Spleen (tissue), 11 donors: ENCODE measurements around the gene C16orf54. TPM values are rescaled to one million over a fixed set of nuclear protein-coding genes. Genes with fewer than 3 reads are reported as not detected.
"Not testable (repeated sequence)": the region's sequence is repeated elsewhere in the genome, so short reads cannot be mapped to it uniquely, and the experiment has no call there.

ENCODE experiments used
- DNase-seq: peaks from one replicate; pipeline ENCODE4 v3.0.0-alpha.2; 2020
- H3K27ac ChIP-seq, 8 donors: fragments of 200-600 bp; sonication (generic) in 7 of 8; 1 replicate in 4 of 8; 2 replicates in 4 of 8; pipeline versions ENCODE4 v1.5.0 to v1.8.0; 2016 to 2021; ENCODE audit warnings: inconsistent platforms in 4 of 8, mild to moderate bottlenecking in 4 of 8, moderate library complexity in 1 of 8
- H3K27me3 ChIP-seq, 7 donors: fragments of 200-600 bp; sonication (generic) in 6 of 7; replicated peaks in 1 of 7; 1 replicate in 4 of 7; 2 replicates in 3 of 7; pipeline versions ENCODE4 v1.5.0 to v1.8.0; 2016 to 2021; ENCODE audit warnings: inconsistent platforms in 3 of 7, mild to moderate bottlenecking in 1 of 7
- H3K36me3 ChIP-seq, 6 donors: fragments of 200-600 bp; sonication (generic) in 5 of 6; 1 replicate in 4 of 6; 2 replicates in 2 of 6; pipeline versions ENCODE4 v1.5.0 to v1.8.0; 2016 to 2021; ENCODE audit warnings: inconsistent platforms in 2 of 6
- H3K4me1 ChIP-seq, 6 donors: fragments of 200-600 bp; sonication (generic) in 5 of 6; 1 replicate in 3 of 6; 2 replicates in 3 of 6; pipeline versions ENCODE4 v1.5.0 to v1.8.0; 2016 to 2021; ENCODE audit warnings: inconsistent platforms in 3 of 6
- H3K4me3 ChIP-seq, 8 donors: fragments of 200-600 bp; sonication (generic) in 7 of 8; 1 replicate in 4 of 8; 2 replicates in 4 of 8; pipeline versions ENCODE4 v1.5.0 to v1.8.0; 2016 to 2021; ENCODE audit warnings: inconsistent platforms in 4 of 8, mild to moderate bottlenecking in 4 of 8, moderate library complexity in 2 of 8
- H3K9me3 ChIP-seq, 8 donors: fragments of 200-600 bp; sonication (generic) in 7 of 8; 1 replicate in 4 of 8; 2 replicates in 4 of 8; pipeline versions ENCODE4 v1.5.0 to v1.8.0; 2016 to 2021; ENCODE audit warnings: inconsistent platforms in 4 of 8
- CTCF ChIP-seq, 11 experiments: fragments of 200-600 bp in 7 of 11; fragments of 450-650 bp in 4 of 11; sonication (generic) in 4 of 11; IDR thresholded peaks in 8 of 11; conservative IDR thresholded peaks in 3 of 11; 1 replicate in 7 of 11; 2 replicates in 4 of 11; pipeline versions ENCODE4 v1.4.0 to v1.8.0; 2016 to 2021; ENCODE audit warnings: antibody characterized with exemption in 11 of 11, inconsistent platforms in 4 of 11, mild to moderate bottlenecking in 1 of 11
- POLR2A ChIP-seq, 3 donors: fragments of 450-650 bp; IDR thresholded peaks; one replicate each; pipeline ENCODE4 v1.5.1; 2017; ENCODE audit warnings: antibody characterized with exemption in 3 of 3, mild to moderate bottlenecking in 1 of 3
- POLR2AphosphoS5 ChIP-seq, 3 donors: sonication (generic); formaldehyde crosslinking; IDR thresholded peaks; one replicate each; pipeline ENCODE4 v1.5.1; 2017; ENCODE audit warnings: antibody characterized with exemption in 3 of 3
- WGBS, 5 donors: extraction: QIAGEN DNeasy Blood & Tissue Kit in 3 of 5; methylation state at CpG; one replicate each; pipeline versions ENCODE4 v1.1.5 to v1.1.7; 2013 to 2018; 5-methylcytosine and 5-hydroxymethylcytosine counted together
- intact Hi-C: fragments of 100-400 bp; cut with DNase I; formaldehyde crosslinking; loops from one replicate; pipeline ENCODE4 v1.15.0; 2023; ENCODE audit warnings: low total_unique reads
- polyA plus RNA-seq, 3 donors: library from polyadenylated mRNA; stranded (reverse); fragments of 200-250 nt; gene quantifications; one replicate each; pipeline ENCODE4 v1.2.1, GENCODE V29; 2013
- total RNA-seq, 7 donors: library from RNA; depleted of rRNA in 3 of 7; stranded (reverse); fragments of >200 nt in 3 of 7; fragmentation: NEBNext Ultra II Directional in 4 of 7; extraction: Animal tissue kit (Norgen Biotek cat#: 25700) in 4 of 7; gene quantifications; one replicate each; pipeline versions ENCODE4 v1.1.0 to v1.2.1, GENCODE V29; 2016 to 2021
- donor health status: healthy with polysubstance abuse.
- donor health status: DM: no; HTN: no; CAD: no; lungs with moderate emphysema.
- donor health status: DM: no; HTN: no; CAD: no.
- donor health status: Bipolar disorder and iron deficiency.
- donor health status: healthy.
- donor health status: DM: no; HTN: no; CAD: no.
- donor health status: DM: yes; HTN: yes; CAD: no.

C16orf54 gene
- total and polyA plus RNA-seq, 10 donors = 15.6 to 46.0 (median 35.0) TPM

GRCh38 chr16:29747947-29748759 is 2.4 kb upstream of the C16orf54 start:
- intact Hi-C loops = no loop called here
- DNase-seq = peak; percentile 77
- Histone ChIP-seq H3K4me1 (peaks cover 22 to 65% (median 33%) of the 10 kb centered on the region in 6 donors), H3K27me3 (no peaks in the 10 kb centered on the region), H3K27ac (peak overlapping the region in 4 of 8 donors; percentile 20 to 96 (median 94)), H3K9me3 (no peaks in the 10 kb centered on the region), H3K36me3 (peaks cover 0 to 31% (median 2%) of the 10 kb centered on the region in 6 donors), H3K4me3 (no peak overlapping the region)
- TF ChIP-seq POLR2A (IDR thresholded peaks at IDR 0.05) = no peak
- no peak for TF ChIP-seq POLR2AphosphoS5 (IDR thresholded peaks at IDR 0.05)
- no peak for TF ChIP-seq CTCF (IDR thresholded peaks at IDR 0.05 in 8 of 11, conservative IDR thresholded peaks at IDR 0.05 in 3 of 11)
- 92 to 97% (median 95%) methylated on average over 13 to 30 of the region's 30 CpGs for WGBS, 5 donors

- DNase-seq = peak; percentile 76
- intact Hi-C loops, H3K9me3 ChIP-seq, H3K27me3 ChIP-seq: not testable (repeated sequence)
- H3K4me1 ChIP-seq = peaks cover 22 to 81% (median 49%) of the 10 kb centered on the region in 6 donors
- peak overlapping the region; percentile 78 to 96 (median 89) for H3K27ac ChIP-seq
- H3K4me3 ChIP-seq = peak overlapping the region in 6 of 8 donors; percentile 58 to 98 (median 84)
- H3K36me3 ChIP-seq = peaks cover 0 to 47% (median 14%) of the 10 kb centered on the region in 6 donors
- 18 to 42% (median 37%) methylated on average over 4 of the region's 4 CpGs for WGBS, 5 donors
Observed at GRCh38 chr16:29746518-29746917, 728 bp upstream of the C16orf54 start.

DNA sequence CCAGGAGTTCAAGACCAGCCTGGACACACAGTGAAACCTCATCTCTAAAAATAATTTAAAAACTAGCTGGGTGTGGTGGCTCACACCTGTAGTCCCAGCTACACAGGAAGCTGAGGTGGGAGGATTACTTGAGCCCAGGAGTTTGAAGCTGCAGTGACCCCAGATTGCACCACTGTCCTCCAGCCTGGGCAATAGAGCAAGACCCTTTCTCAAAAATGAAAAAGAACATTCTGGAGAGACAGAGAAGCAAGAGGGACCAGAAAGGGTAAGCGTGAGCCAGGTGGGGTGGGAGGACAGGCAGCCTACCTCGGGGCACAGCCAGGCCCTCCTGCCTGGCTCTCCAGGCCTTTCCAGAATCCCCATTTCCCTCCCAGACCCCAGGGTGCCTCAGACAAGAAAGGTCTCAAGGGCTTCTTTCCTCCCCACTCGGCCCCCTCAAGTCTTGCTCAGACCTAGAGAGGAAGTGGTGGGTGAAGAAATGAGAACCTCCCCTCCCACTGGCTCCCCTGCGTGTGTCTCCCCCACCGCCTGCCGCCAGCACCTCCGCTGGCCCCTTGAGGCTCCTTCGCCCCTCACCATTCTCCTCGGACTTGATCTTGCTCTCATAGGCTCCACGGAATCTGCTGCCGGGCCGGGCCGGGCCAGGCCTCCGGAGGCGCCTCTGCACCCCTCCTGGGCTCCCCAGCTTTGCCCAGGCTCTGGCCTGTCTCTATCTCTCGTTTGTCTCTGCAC is 503 bp downstream of the C16orf54 start:
- TF ChIP-seq POLR2AphosphoS5 (IDR thresholded peaks at IDR 0.05) (no peak), POLR2A (IDR thresholded peaks at IDR 0.05) (no peak), CTCF (IDR thresholded peaks at IDR 0.05 in 8 of 11, conservative IDR thresholded peaks at IDR 0.05 in 3 of 11) (no peak)
- intact Hi-C loops = no loop called here
- 15 to 24% (median 22%) methylated on average over 14 to 16 of the region's 16 CpGs for WGBS, 5 donors

DNA sequence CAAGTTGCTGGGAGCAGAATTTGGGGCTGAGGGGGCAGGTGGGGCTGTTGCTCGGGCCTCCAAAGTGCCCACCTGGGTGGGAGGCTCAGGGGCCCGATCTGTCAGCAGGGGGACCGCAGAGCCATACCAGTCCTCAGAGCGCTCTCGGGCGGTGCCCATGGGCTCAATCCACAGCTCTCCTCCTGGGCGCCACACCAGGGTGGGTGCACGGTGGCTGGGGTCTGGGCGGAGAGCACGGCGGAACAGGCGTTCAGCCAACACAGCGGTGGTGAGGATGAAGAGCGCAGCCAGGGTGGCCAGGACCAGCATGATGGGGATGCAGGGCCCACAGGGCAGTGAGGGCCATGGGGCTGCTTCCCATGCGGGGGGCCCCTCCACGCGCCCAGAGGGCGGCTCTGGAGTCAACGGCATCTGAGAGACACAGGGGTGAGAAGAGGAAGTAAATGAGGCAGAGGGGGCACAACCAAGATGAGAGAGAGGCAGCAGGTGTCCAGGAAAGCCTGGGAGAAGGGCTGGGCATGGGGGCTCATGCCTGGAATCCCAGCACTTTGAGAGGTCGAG is 1.2 kb downstream of the C16orf54 start:
- H3K4me3 ChIP-seq = peak overlapping the region; percentile 58 to 98 (median 82)
- 42 to 63% (median 60%) methylated on average over 14 to 20 of the region's 20 CpGs for WGBS, 5 donors
- H3K4me1 ChIP-seq = peaks cover 22 to 94% (median 64%) of the 10 kb centered on the region in 6 donors
- no peaks in the 10 kb centered on the region for H3K9me3 ChIP-seq
- H3K27me3 ChIP-seq = no peaks in the 10 kb centered on the region
- TF ChIP-seq POLR2AphosphoS5 (IDR thresholded peaks at IDR 0.05) (peak in 1 of 3 donors; percentile 37), CTCF (IDR thresholded peaks at IDR 0.05 in 8 of 11, conservative IDR thresholded peaks at IDR 0.05 in 3 of 11) (no peak), POLR2A (IDR thresholded peaks at IDR 0.05) (no peak)
- H3K27ac ChIP-seq = peak overlapping the region; percentile 78 to 96 (median 89)
- H3K36me3 ChIP-seq = peaks cover 0 to 52% (median 14%) of the 10 kb centered on the region in 6 donors
- intact Hi-C loops = no loop called here
- peak; percentile 86 for DNase-seq

More for the DNA sequence above, 503 bp downstream of the C16orf54 start:
- peak overlapping the region; percentile 78 to 96 (median 89) for H3K27ac ChIP-seq
- peak overlapping the region; percentile 58 to 98 (median 82) for H3K4me3 ChIP-seq
- peak; percentile 91 for DNase-seq
- H3K4me1 ChIP-seq = peaks cover 22 to 93% (median 59%) of the 10 kb centered on the region in 6 donors
- H3K27me3 ChIP-seq = no peaks in the 10 kb centered on the region
- peaks cover 0 to 52% (median 14%) of the 10 kb centered on the region in 6 donors for H3K36me3 ChIP-seq
- H3K9me3 ChIP-seq = no peaks in the 10 kb centered on the region
